Measurements from ENCODE around the gene EFCC1.

Gene EFCC1

GRCh38 chr3:129023909-129024308 is 22.8 kb downstream of the EFCC1 start:
- Histone ChIP-seq H3K27ac (ENCODE audit: low read length) (no peak overlapping the region), H3K79me2 (ENCODE audit: low read length) (no peaks in the 10 kb centered on the region), H2AFZ (ENCODE audit: low read depth, low read length) (no peak overlapping the region), H3K4me3 (ENCODE audit: low read length) (no peak overlapping the region), H3K27me3 (ENCODE audit: low read depth, low read length) (peaks cover 10% of the 10 kb centered on the region), H3K9ac (ENCODE audit: low read length) (no peak overlapping the region), H3K4me2 (ENCODE audit: low read length) (no peak overlapping the region), H4K20me1 (ENCODE audit: insufficient read depth, low read length) (no peaks in the 10 kb centered on the region), H3K4me1 (ENCODE audit: low read length) (peaks cover 10% of the 10 kb centered on the region), H3K9me3 (ENCODE audit: insufficient read depth, low read length) (no peaks in the 10 kb centered on the region), H3K36me3 (replicated peaks; ENCODE audit: low read depth, low read length) (no peaks in the 10 kb centered on the region)
- TF ChIP-seq EZH2phosphoT487 (IDR thresholded peaks at IDR 0.05; ENCODE audit: low read depth) = no peak
- TF ChIP-seq CTCF (IDR thresholded peaks at IDR 0.05; ENCODE audit: low read depth, low read length) = peak; percentile 37

DNA sequence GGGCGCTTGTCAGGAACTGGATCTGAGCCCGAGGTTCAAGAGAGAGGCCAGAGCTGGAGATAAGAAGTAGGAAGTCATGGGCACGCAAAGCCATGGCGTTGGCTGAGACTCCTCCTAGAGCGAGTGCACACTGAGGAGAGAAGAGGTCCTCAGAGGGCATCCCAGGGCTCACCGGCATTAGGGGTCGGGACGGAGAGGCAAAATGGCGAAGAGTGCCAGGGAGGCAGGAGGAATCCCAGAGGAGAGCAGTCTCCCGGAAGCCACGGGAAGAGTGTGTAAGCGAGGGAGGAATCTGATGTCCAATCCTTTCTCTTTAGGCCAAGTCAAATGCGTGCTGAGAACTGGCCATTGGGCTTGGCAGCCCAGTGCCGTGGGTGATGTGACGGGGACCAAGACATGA is 24.0 kb downstream of the EFCC1 start:
- peaks cover 6% of the 10 kb centered on the region; the same call in 1 of the 2 replicates for H3K27me3 ChIP-seq (ENCODE audit: low read depth, low read length)
- no peak for TF ChIP-seq EZH2phosphoT487 (IDR thresholded peaks at IDR 0.05; ENCODE audit: low read depth)
- no peak for TF ChIP-seq CTCF (IDR thresholded peaks at IDR 0.05; ENCODE audit: low read depth, low read length)
- H3K9ac ChIP-seq (ENCODE audit: low read length) = no peak overlapping the region
- no peaks in the 10 kb centered on the region for H3K79me2 ChIP-seq (ENCODE audit: low read length)
- H2AFZ ChIP-seq (ENCODE audit: low read depth, low read length) = no peak overlapping the region
- H3K36me3 ChIP-seq (replicated peaks; ENCODE audit: low read depth, low read length) = no peaks in the 10 kb centered on the region
- H3K4me3 ChIP-seq (ENCODE audit: low read length) = no peak overlapping the region
- no peaks in the 10 kb centered on the region for H3K9me3 ChIP-seq (ENCODE audit: insufficient read depth, low read length)
- no peak overlapping the region for H3K27ac ChIP-seq (ENCODE audit: low read length)
- no peak overlapping the region for H3K4me2 ChIP-seq (ENCODE audit: low read length)
- peaks cover 10% of the 10 kb centered on the region for H3K4me1 ChIP-seq (ENCODE audit: low read length)
- no peaks in the 10 kb centered on the region for H4K20me1 ChIP-seq (ENCODE audit: insufficient read depth, low read length)

DNA sequence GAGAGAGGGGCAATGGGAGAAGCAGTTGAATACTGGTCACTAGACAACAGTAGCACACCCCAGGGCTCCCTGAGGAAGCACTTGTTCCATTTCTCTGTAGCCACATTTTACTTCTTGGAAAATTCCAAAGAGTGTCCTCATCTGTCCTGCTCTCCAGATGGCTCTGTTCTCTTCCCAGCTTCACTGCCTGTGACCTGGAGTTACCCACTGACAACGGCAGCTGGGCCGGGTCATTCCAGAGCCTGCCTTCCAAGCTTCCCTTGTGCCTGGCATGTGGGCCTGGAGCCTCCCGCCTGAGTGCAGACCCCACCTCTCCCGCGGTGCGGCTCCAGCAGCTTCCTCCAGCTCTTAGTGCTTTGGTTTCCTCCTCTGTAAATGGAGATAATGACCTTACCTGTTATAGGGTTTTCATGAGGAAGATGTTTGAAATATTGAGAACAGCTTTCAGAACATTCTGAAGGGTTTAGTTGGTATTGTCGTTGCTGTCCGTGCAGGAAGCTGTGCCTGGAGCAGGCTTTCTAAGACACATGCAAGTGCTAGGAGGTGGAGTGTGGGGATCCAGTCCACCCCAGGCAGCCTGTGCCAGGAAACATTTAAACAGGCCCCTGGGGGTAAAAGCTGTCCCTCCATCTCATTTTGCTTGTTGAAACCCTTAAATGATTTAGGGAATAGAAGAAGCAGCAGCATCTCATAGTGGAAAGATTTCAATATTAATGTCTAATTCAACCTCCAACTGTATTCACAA is 24.8 kb downstream of the EFCC1 start:
- Histone ChIP-seq H3K27ac (ENCODE audit: low read length) (no peak overlapping the region), H3K36me3 (replicated peaks; ENCODE audit: low read depth, low read length) (no peaks in the 10 kb centered on the region), H3K4me2 (ENCODE audit: low read length) (peak overlapping the region; percentile 91), H3K79me2 (ENCODE audit: low read length) (no peaks in the 10 kb centered on the region), H3K4me3 (ENCODE audit: low read length) (peak overlapping the region; percentile 94), H2AFZ (ENCODE audit: low read depth, low read length) (peak overlapping the region; percentile 96; the same call in 1 of the 2 replicates), H4K20me1 (ENCODE audit: insufficient read depth, low read length) (no peaks in the 10 kb centered on the region), H3K9me3 (ENCODE audit: insufficient read depth, low read length) (no peaks in the 10 kb centered on the region), H3K9ac (ENCODE audit: low read length) (no peak overlapping the region), H3K4me1 (ENCODE audit: low read length) (peaks cover 10% of the 10 kb centered on the region), H3K27me3 (ENCODE audit: low read depth, low read length) (peaks cover 6% of the 10 kb centered on the region; the same call in 1 of the 2 replicates)
- TF ChIP-seq EZH2phosphoT487 (IDR thresholded peaks at IDR 0.05; ENCODE audit: low read depth) (no peak), CTCF (IDR thresholded peaks at IDR 0.05; ENCODE audit: low read depth, low read length) (no peak)

- Histone ChIP-seq H3K4me3 (ENCODE audit: low read length) (peak overlapping the region; percentile 94), H3K4me2 (ENCODE audit: low read length) (peak overlapping the region; percentile 91), H3K27ac (ENCODE audit: low read length) (no peak overlapping the region), H3K9me3 (ENCODE audit: insufficient read depth, low read length) (no peaks in the 10 kb centered on the region), H3K27me3 (ENCODE audit: low read depth, low read length) (peaks cover 6% of the 10 kb centered on the region; the same call in 1 of the 2 replicates), H3K9ac (ENCODE audit: low read length) (peak overlapping the region; percentile 81), H3K4me1 (ENCODE audit: low read length) (peaks cover 10% of the 10 kb centered on the region), H3K79me2 (ENCODE audit: low read length) (no peaks in the 10 kb centered on the region), H3K36me3 (replicated peaks; ENCODE audit: low read depth, low read length) (no peaks in the 10 kb centered on the region), H4K20me1 (ENCODE audit: insufficient read depth, low read length) (no peaks in the 10 kb centered on the region), H2AFZ (ENCODE audit: low read depth, low read length) (peak overlapping the region; percentile 99)
- TF ChIP-seq EZH2phosphoT487 (IDR thresholded peaks at IDR 0.05; ENCODE audit: low read depth) (no peak), CTCF (IDR thresholded peaks at IDR 0.05; ENCODE audit: low read depth, low read length) (peak; percentile 74)
Measured at GRCh38 chr3:129026728-129027543, 25.8 kb downstream of the EFCC1 start.
